GM19372 (cell line): Measurements from ENCODE around the gene SPN.
A peak's percentile ranks its signal among the peaks of the same experiment; 100 is the strongest.
"Not testable (repeated sequence)": the region's sequence is repeated elsewhere in the genome, so short reads cannot be mapped to it uniquely, and the experiment has no call there.

Source experiments
- ATAC-seq: cut with Tn5 transposase; IDR thresholded peaks from one replicate; pipeline ENCODE4 v1.9.1; 2021; ENCODE audit warnings: mild to moderate bottlenecking, low read depth, moderate library complexity; ENCODE audit not compliant: unreplicated experiment

Gene SPN

GRCh38 chr16:29645694-29646187 lies 17.3 kb upstream of the SPN start:
- ATAC-seq = peak; percentile 56

GRCh38 chr16:29646947-29647346 lies 16.1 kb upstream of the SPN start:
- ATAC-seq = no peak

- ATAC-seq = no peak
Measured at GRCh38 chr16:29649588-29650494, 13.2 kb upstream of the SPN start.

- no peak for ATAC-seq
Measured at GRCh38 chr16:29650771-29651170, 12.3 kb upstream of the SPN start.

- no peak for ATAC-seq
Measured at GRCh38 chr16:29651774-29652349, 11.2 kb upstream of the SPN start.

GRCh38 chr16:29653471-29653870 lies 9.6 kb upstream of the SPN start:
- ATAC-seq = no peak

GRCh38 chr16:29653890-29654289 lies 9.2 kb upstream of the SPN start:
- ATAC-seq = not testable (repeated sequence)

GRCh38 chr16:29656688-29657523 lies 6.1 kb upstream of the SPN start:
- ATAC-seq = no peak

- ATAC-seq = no peak
Measured at GRCh38 chr16:29658705-29659104, 4.3 kb upstream of the SPN start.

GRCh38 chr16:29662000-29662728 lies 883 bp upstream of the SPN start:
- no peak for ATAC-seq

- ATAC-seq = no peak
Measured at GRCh38 chr16:29662729-29663015, 375 bp upstream of the SPN start.

- no peak for ATAC-seq
Measured at GRCh38 chr16:29663807-29664090, 702 bp downstream of the SPN start.

- ATAC-seq = no peak
Measured at GRCh38 chr16:29664091-29664921, 1.3 kb downstream of the SPN start.

- no peak for ATAC-seq
Measured at GRCh38 chr16:29665294-29666077, 2.4 kb downstream of the SPN start.

GRCh38 chr16:29667322-29667610 lies 4.2 kb downstream of the SPN start:
- ATAC-seq = not testable (repeated sequence)

GRCh38 chr16:29667755-29668154 lies 4.7 kb downstream of the SPN start:
- ATAC-seq = no peak

- no peak for ATAC-seq
Measured at GRCh38 chr16:29668267-29668666, 5.2 kb downstream of the SPN start.

GRCh38 chr16:29673501-29673900 lies 10.5 kb downstream of the SPN start:
- no peak for ATAC-seq

GRCh38 chr16:29674188-29674587 lies 11.1 kb downstream of the SPN start:
- ATAC-seq = no peak
